NT2/D1 (cell line): ENCODE measurements around the gene MED26.

Experiments
- YY1 ChIP-seq: IDR thresholded peaks from 2 replicates; pipeline ENCODE4 v1.6.1; 2011; ENCODE audit not compliant: insufficient read length, insufficient read depth
- ZNF274 ChIP-seq: IDR thresholded peaks from 2 replicates; pipeline ENCODE4 v1.6.1; 2011; ENCODE audit warnings: mild to moderate bottlenecking, low read depth, low read length

GRCh38 chr19:16604615-16605014 lies 23.4 kb downstream of the MED26 start:
- TF ChIP-seq YY1 (no peak), ZNF274 (no peak)
